ENCODE data around the gene COL4A2.

DNA sequence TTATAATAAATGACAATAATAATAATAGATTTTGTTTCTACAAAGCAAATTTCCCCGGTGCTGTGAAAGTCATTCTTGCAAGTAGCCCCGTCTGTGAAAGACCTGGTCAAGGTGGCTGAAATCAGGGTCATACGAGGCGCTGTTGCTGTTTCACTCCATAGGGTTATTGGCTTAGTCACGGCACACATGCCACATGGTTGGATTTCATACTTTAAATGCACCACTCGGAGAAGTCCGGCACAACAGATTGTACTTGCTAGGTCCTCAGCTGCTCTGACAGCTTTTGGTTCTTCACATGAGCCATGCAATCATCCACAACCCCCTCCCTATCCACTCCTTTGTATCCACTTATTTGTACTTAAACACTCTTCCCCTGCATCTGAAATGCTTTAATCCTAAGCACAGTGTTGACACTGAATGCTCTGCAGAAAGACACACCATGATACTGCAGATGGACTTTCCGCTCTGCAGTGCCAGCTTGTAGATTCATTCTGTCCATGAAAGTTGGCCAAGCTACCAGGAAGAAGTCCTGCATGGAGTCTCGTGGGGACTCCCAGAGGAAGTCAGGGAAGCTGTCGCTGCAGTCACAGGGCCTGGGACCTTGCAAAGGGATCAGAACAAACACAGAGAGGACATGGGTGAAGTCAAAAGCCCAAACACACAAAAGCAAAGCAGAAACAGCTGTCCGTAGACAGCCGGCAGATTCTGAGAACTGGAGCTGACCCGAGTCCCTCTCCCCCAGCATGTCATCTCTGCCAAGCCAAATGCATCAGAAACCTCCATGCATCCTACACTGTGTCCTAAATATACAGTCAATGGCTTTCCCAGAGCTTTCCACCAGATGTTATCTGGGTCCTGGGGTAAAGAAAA lies 124.6 kb downstream of the COL4A2 start:
- TF ChIP-seq POLR2AphosphoS5 (IDR thresholded peaks at IDR 0.05; ENCODE audit: low read depth, low read length) (no peak), POLR2A (IDR thresholded peaks at IDR 0.05; ENCODE audit: low read depth, low read length) (no peak)
